HT-29 (cell line): ENCODE measurements around the gene TCEAL1. TPM values are rescaled to one million over a fixed set of nuclear protein-coding genes. Genes with fewer than 3 reads are reported as not detected.

ENCODE experiments used
- DNase-seq: peaks from one replicate; pipeline ENCODE4 v3.0.0-alpha.2; 2015; ENCODE audit warnings: low spot score
- total RNA-seq: library from RNA; depleted of rRNA; stranded (reverse); fragments of >200 nt; shearing (Covaris generic); gene quantifications from 2 replicates; pipeline ENCODE4 v1.2.3, GENCODE V29; 2014; rRNA removed

The TCEAL1 gene
- total RNA-seq, 1 experiment from 2014 or later: 8.4 TPM

DNA sequence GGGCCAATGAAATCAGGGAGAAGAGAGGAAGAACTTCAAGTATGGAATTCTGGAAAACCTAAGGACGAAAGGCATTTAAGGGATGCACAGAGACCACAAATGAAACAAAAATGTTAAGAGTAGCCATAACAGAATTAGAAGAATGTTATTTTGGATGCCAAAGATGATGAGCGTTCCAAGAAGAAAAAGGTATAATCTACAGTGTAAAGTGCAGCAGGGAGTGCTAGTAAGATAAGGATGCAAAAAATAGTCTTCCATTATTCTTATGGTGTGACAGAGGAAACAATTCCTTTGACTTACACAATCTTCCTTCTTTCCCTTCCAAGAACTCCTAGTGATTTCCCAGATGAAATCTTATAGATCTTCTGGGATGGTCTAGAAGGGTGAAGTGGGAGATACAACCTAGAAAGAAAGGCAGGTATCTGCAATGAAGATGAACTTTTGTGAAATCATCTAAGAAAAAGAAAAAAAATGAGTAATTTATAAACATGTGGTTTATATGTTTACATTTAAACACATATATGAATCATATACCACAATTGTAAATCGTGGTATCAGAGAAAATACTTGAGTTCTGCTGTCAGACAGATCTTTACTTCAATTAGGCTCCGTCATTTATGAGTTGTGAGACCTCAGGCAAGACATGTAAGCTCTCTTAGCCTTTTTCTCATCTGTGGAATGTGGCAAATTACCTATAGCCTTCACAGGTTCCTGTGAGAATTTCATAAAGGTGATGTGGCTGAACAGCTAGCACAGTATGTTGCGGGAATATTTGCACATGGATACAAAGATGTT, 49.6 kb downstream of the TCEAL1 start:
- DNase-seq: no peak

Other genes starting within 250 kb of the TCEAL1 start
- gene RAB40A, start 109.5 kb upstream of the TCEAL1 start, total RNA-seq: not detected in 2 replicates
- gene TCEAL4, start 43.5 kb upstream of the TCEAL1 start, total RNA-seq: 2.2 and 3.2 TPM in 2 replicates
- gene TCEAL3, start 21.0 kb upstream of the TCEAL1 start, total RNA-seq: 0.31 and 0.71 TPM in 2 replicates
- gene MORF4L2, start 57.7 kb downstream of the TCEAL1 start, total RNA-seq: 185 and 224 TPM in 2 replicates
- not detected in 2 replicates for gene TMEM31, start 81.9 kb downstream of the TCEAL1 start, total RNA-seq
- gene PLP1, start 147.9 kb downstream of the TCEAL1 start, total RNA-seq: not detected in 2 replicates
- not detected in 2 replicates for gene RAB9B, start 203.3 kb downstream of the TCEAL1 start, total RNA-seq